Measurements from ENCODE around the gene MYOF. TPM values are rescaled to one million over a fixed set of nuclear protein-coding genes. Genes with fewer than 3 reads are reported as not detected.

Gene MYOF
- total and polyA plus RNA-seq, 2 of the 8 experiments (the other 6 are each of a cell fraction or from before 2014, with no cell fraction given) = 0.98 to 2.3 TPM

DNA sequence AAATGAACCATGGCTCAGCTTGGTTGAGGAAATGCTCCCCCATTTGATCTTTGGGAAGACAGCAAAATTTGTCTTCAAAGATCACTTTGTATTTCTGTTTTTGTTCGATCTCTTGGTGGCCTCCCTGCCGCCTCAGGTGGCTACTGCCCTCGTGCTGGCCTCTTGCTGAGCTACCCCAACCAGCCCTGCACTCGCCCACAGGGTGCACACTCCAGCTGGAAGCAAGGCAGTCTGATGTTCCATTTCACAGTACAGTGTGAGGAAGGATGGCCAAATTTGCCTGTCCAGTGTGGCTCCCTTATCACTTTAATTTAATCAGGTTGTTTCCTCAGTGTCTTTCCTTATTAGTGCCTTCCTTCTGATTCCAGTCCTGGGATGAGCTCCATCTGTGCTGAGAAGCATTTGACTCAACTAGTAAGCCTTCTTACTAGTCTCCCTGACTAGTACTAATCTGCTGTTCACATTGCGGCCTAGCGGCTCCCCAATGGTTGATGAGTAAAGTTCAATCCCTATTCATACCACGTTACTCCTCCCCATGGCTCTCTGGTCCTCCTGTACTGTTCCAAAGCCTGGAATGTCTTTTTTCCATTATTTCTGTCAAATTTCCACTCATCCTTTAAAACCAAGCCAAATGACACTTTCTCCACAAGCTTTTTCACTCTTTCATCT lies 8.2 kb downstream of the MYOF start:
- ChIA-PET CTCF (ENCODE audit: partially characterized antibody) (interaction anchor here (0.6 to 8.9 kb wide), 9 partner anchors 8 to 97 kb away, joined by 3 to 63 read pairs (median 4); partner anchors contain the start of gene MYOF), POLR2A (ENCODE audit: partially characterized antibody) (interaction anchor here (0.8 kb wide), 1 partner anchor 12 kb away, joined by 3 read pairs; no protein-coding TSS in a partner anchor)
- no peak overlapping the region for H3K4me3 ChIP-seq (ENCODE audit: extremely low read depth in 1 of 4, insufficient read depth in 2 of 4, low read depth in 3 of 4, low read length in 4 of 4)
- 0 out of 2 replicates have a peak overlapping the region, but pooled peaks have one; percentile 62 for H2BK12ac ChIP-seq (ENCODE audit: low read depth, low read length)
- H3K9ac ChIP-seq (replicated peaks in 1 of 4; ENCODE audit: extremely low read depth in 1 of 4, low read depth in 3 of 4, low read length in 3 of 4) = no peak overlapping the region
- H3K14ac ChIP-seq (ENCODE audit: insufficient read length) = no peak overlapping the region
- H4K91ac ChIP-seq (replicated peaks; ENCODE audit: insufficient read length, low read length) = no peak overlapping the region
- peak overlapping the region; percentile 88; the same call in 1 of the 2 replicates for H2AK5ac ChIP-seq (ENCODE audit: low read depth, low read length)
- H4K8ac ChIP-seq (ENCODE audit: extremely low read depth, insufficient read depth, low read length) = no peak overlapping the region; the same call in 1 of the 2 replicates
- H3K36me3 ChIP-seq (ENCODE audit: control insufficient read depth in 2 of 4, insufficient read depth in 4 of 4, low read length in 3 of 4) = no peaks in the 10 kb centered on the region
- no peaks in the 10 kb centered on the region for H3K79me2 ChIP-seq (ENCODE audit: control insufficient read depth in 1 of 2, insufficient read depth in 2 of 2, low read length in 2 of 2)
- H2BK20ac ChIP-seq (ENCODE audit: low read length) = no peak overlapping the region
- DNase-seq (ENCODE audit: low read depth in 1 of 2, low spot score in 2 of 2) (no peak), FAIRE-seq (no peak)
- H3K27me3 ChIP-seq (replicated peaks in 1 of 4; ENCODE audit: control insufficient read depth in 3 of 4, extremely low read depth in 1 of 4, insufficient read depth in 3 of 4, low read length in 3 of 4) = no peaks in the 10 kb centered on the region
- no peak overlapping the region for H4K5ac ChIP-seq (ENCODE audit: insufficient read length, low read depth, low read length)
- H3K23ac ChIP-seq (ENCODE audit: insufficient read length) = no peak overlapping the region
- no peak overlapping the region; the same call in 1 of the 2 replicates for H2BK15ac ChIP-seq (ENCODE audit: low read length)
- no peak overlapping the region for H2BK120ac ChIP-seq (replicated peaks; ENCODE audit: low read depth, low read length)
- H3K4ac ChIP-seq (replicated peaks; ENCODE audit: insufficient read length, low read depth, low read length) = no peak overlapping the region
- H3K23me2 ChIP-seq (ENCODE audit: low read depth, low read length) = no peaks in the 10 kb centered on the region
- no peak overlapping the region for H2AFZ ChIP-seq (ENCODE audit: low read length)
- no peak overlapping the region for H3K27ac ChIP-seq (ENCODE audit: low read depth, low read length)
- no peak overlapping the region for H3K18ac ChIP-seq (ENCODE audit: extremely low read depth, low read length)
- 72% methylated on average over 7 of the region's 7 CpGs; no CpG with 5 or more reads in 1 of the 2 experiments for WGBS, 2 experiments (ENCODE audit: extremely low coverage in 1 of 2, insufficient coverage in 1 of 2, insufficient read length in 1 of 2, insufficient replicate concordance in 2 of 2, low coverage in 1 of 2, low lambda C conversion rate in 2 of 2, missing lambda C conversion rate in 1 of 2)
- no peak overlapping the region for H2BK5ac ChIP-seq (ENCODE audit: low read depth, low read length)
- no peaks in the 10 kb centered on the region for H3K9me3 ChIP-seq (ENCODE audit: insufficient read depth in 2 of 2, low read depth in 1 of 2, low read length in 1 of 2)
- H3K4me2 ChIP-seq (ENCODE audit: insufficient read depth in 1 of 2, low read depth in 2 of 2, low read length in 2 of 2) = no peak overlapping the region
- H3K56ac ChIP-seq (replicated peaks; ENCODE audit: insufficient read length, low read depth, low read length) = no peak overlapping the region
- H3K79me1 ChIP-seq (ENCODE audit: low read depth, low read length) = no peaks in the 10 kb centered on the region
- no peaks in the 10 kb centered on the region for H4K20me1 ChIP-seq (replicated peaks in 1 of 2; ENCODE audit: control insufficient read depth in 1 of 2, insufficient read depth in 2 of 2, low read length in 2 of 2)
- peaks cover 0 to 3% (median 1%) of the 10 kb centered on the region in 4 experiments; a peak in 3 of 7 replicates for H3K4me1 ChIP-seq (replicated peaks in 1 of 4; ENCODE audit: control insufficient read depth in 3 of 4, insufficient read depth in 4 of 4, low read length in 3 of 4)
- TF ChIP-seq CTBP2 (IDR thresholded peaks at IDR 0.05; ENCODE audit: borderline replicate concordance, insufficient read depth, insufficient read length, low read length) (no peak), BCL11A (IDR thresholded peaks at IDR 0.05; ENCODE audit: low read depth in 2 of 2, low read length in 2 of 2) (no peak), GTF2F1 (IDR thresholded peaks at IDR 0.05; ENCODE audit: borderline replicate concordance, low read depth, low read length) (no peak), BRCA1 (IDR thresholded peaks at IDR 0.05; ENCODE audit: low read depth, low read length) (no peak), HDAC6 (IDR thresholded peaks at IDR 0.05; ENCODE audit: low read depth, low read length) (no peak), ASH2L (IDR thresholded peaks at IDR 0.05; ENCODE audit: low read length) (no peak), HDAC2 (IDR thresholded peaks at IDR 0.05; ENCODE audit: borderline replicate concordance in 1 of 2, low read depth in 2 of 2, low read length in 2 of 2) (no peak), POU5F1 (IDR thresholded peaks at IDR 0.05; ENCODE audit: low read depth, low read length) (no peak), RAD21 (IDR thresholded peaks at IDR 0.05 in 1 of 2, conservative IDR thresholded peaks at IDR 0.05 in 1 of 2; ENCODE audit: low read depth in 2 of 2, low read length in 2 of 2) (no peak)
- TF ChIP-seq, protein P1, sequence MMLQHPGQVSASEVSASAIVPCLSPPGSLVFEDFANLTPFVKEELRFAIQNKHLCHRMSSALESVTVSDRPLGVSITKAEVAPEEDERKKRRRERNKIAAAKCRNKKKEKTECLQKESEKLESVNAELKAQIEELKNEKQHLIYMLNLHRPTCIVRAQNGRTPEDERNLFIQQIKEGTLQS (IDR thresholded peaks at IDR 0.05; ENCODE audit: insufficient read depth, low read depth, low read length) = no peak
